Upper lobe of left lung (tissue), 4 donors: ENCODE results near the gene SDK1.

Experiments
- CTCF ChIP-seq, 6 experiments: fragments of 450-650 bp in 4 of 6; fragments of 200-600 bp in 2 of 6; sonication (generic) in 2 of 6; IDR thresholded peaks; one replicate each; pipeline ENCODE4 v1.5.1; 2016 to 2019; ENCODE audit warnings: antibody characterized with exemption in 6 of 6
- POLR2A ChIP-seq, 4 donors: fragments of 450-650 bp; IDR thresholded peaks; one replicate each; pipeline ENCODE4 v1.5.1; 2016 to 2017; ENCODE audit warnings: antibody characterized with exemption in 4 of 4, mild to moderate bottlenecking in 2 of 4

GRCh38 chr7:3380886-3381685, 80.0 kb downstream of the SDK1 start:
- TF ChIP-seq POLR2A (IDR thresholded peaks at IDR 0.05): no peak
- no peak for TF ChIP-seq CTCF (IDR thresholded peaks at IDR 0.05)
